Mesodermal cell (in vitro differentiated cells): ENCODE measurements around the gene EPHB6.

Source experiments
- H3K27ac ChIP-seq: 2 replicates; pipeline ENCODE4 v1.7.0; 2013; ENCODE audit warnings: mild to moderate bottlenecking, low read depth, low read length, moderate library complexity; ENCODE audit not compliant: severe bottlenecking
- H3K36me3 ChIP-seq: 2 replicates; pipeline ENCODE4 v1.7.1; 2013; ENCODE audit warnings: mild to moderate bottlenecking, low read length, moderate library complexity; ENCODE audit not compliant: control insufficient read depth, insufficient read depth
- H3K4me1 ChIP-seq: one replicate; pipeline ENCODE4 v1.7.1; 2013; ENCODE audit warnings: mild to moderate bottlenecking, low read length; ENCODE audit not compliant: insufficient read depth, control insufficient read depth, poor library complexity, severe bottlenecking
- H3K4me3 ChIP-seq: 2 replicates; pipeline ENCODE4 v1.7.0; 2013; ENCODE audit warnings: low read length, control low read depth, mild to moderate bottlenecking; ENCODE audit not compliant: insufficient read depth, poor library complexity, severe bottlenecking; ENCODE audit errors: extremely low read depth
- H3K9me3 ChIP-seq: 2 replicates; pipeline ENCODE4 v1.7.1; 2013; ENCODE audit warnings: mild to moderate bottlenecking, low read length, moderate library complexity; ENCODE audit not compliant: control insufficient read depth
- WGBS, 2 experiments: methylation state at CpG; one replicate each; pipeline ENCODE4 v1.1.5; 2013; ENCODE audit warnings: missing lambda C conversion rate in 2 of 2; ENCODE audit not compliant: insufficient coverage in 2 of 2; 5-methylcytosine and 5-hydroxymethylcytosine counted together

EPHB6 gene

GRCh38 chr7:142882338-142882678 lies 27.4 kb downstream of the EPHB6 start:
- Histone ChIP-seq H3K4me1 (no peaks in the 10 kb centered on the region), H3K4me3 (no peak overlapping the region), H3K27ac (no peak overlapping the region), H3K9me3 (no peaks in the 10 kb centered on the region), H3K36me3 (no peaks in the 10 kb centered on the region)
- WGBS, 2 experiments: 83 to 91% methylated on average over 3 to 4 of the region's 5 CpGs

- Histone ChIP-seq H3K9me3 (no peaks in the 10 kb centered on the region), H3K36me3 (no peaks in the 10 kb centered on the region), H3K4me3 (no peak overlapping the region), H3K4me1 (no peaks in the 10 kb centered on the region), H3K27ac (no peak overlapping the region)
- WGBS, 2 experiments: 94 to 96% methylated on average over 10 of the region's 10 CpGs
Measured at GRCh38 chr7:142883145-142883544, 28.3 kb downstream of the EPHB6 start.

GRCh38 chr7:142883571-142884285 lies 28.9 kb downstream of the EPHB6 start:
- Histone ChIP-seq H3K4me3 (no peak overlapping the region), H3K27ac (no peak overlapping the region), H3K36me3 (no peaks in the 10 kb centered on the region), H3K4me1 (no peaks in the 10 kb centered on the region), H3K9me3 (no peaks in the 10 kb centered on the region)
- WGBS, 2 experiments: 100% methylated on average over 2 to 4 of the region's 7 CpGs

GRCh38 chr7:142884286-142884640 lies 29.4 kb downstream of the EPHB6 start:
- H3K27ac ChIP-seq: no peak overlapping the region
- no peaks in the 10 kb centered on the region for H3K9me3 ChIP-seq
- 91 to 95% methylated on average over 4 of the region's 4 CpGs for WGBS, 2 experiments
- no peaks in the 10 kb centered on the region for H3K4me1 ChIP-seq
- no peaks in the 10 kb centered on the region for H3K36me3 ChIP-seq
- no peak overlapping the region for H3K4me3 ChIP-seq

GRCh38 chr7:142885311-142886230 lies 30.7 kb downstream of the EPHB6 start, which contains the start of gene TRPV6:
Gene TRPV6 (minus strand): TSS chr7:142885745.
- WGBS, 2 experiments: 62 to 72% methylated on average over 9 to 15 of the region's 16 CpGs
- Histone ChIP-seq H3K4me3 (no peak within 1 kb of the TSS), H3K9me3 (no peaks in the 10 kb centered on the region), H3K27ac (no peak within 1 kb of the TSS), H3K36me3 (no peaks in the 10 kb centered on the region), H3K4me1 (no peaks in the 10 kb centered on the region)

GRCh38 chr7:142886866-142887265 lies 32.0 kb downstream of the EPHB6 start:
- H3K36me3 ChIP-seq: no peaks in the 10 kb centered on the region
- no peak overlapping the region for H3K4me3 ChIP-seq
- no peaks in the 10 kb centered on the region for H3K4me1 ChIP-seq
- no peaks in the 10 kb centered on the region for H3K9me3 ChIP-seq
- H3K27ac ChIP-seq: no peak overlapping the region
- WGBS, 2 experiments: 74 to 81% methylated on average over 6 to 7 of the region's 7 CpGs

- Histone ChIP-seq H3K27ac (no peak overlapping the region), H3K4me3 (no peak overlapping the region), H3K36me3 (no peaks in the 10 kb centered on the region), H3K4me1 (no peaks in the 10 kb centered on the region), H3K9me3 (no peaks in the 10 kb centered on the region)
- WGBS, 2 experiments: 85 to 93% methylated on average over 10 of the region's 12 CpGs
Measured at GRCh38 chr7:142887282-142888015, 32.6 kb downstream of the EPHB6 start.

- 81 to 93% methylated on average over 3 of the region's 3 CpGs for WGBS, 2 experiments
Measured at GRCh38 chr7:142889816-142890215, 34.9 kb downstream of the EPHB6 start.

GRCh38 chr7:142890874-142891485 lies 36.1 kb downstream of the EPHB6 start:
- no peaks in the 10 kb centered on the region for H3K4me1 ChIP-seq
- no peaks in the 10 kb centered on the region for H3K36me3 ChIP-seq
- WGBS, 2 experiments: 84 to 93% methylated on average over 11 to 12 of the region's 12 CpGs
- H3K27ac ChIP-seq: no peak overlapping the region
- H3K9me3 ChIP-seq: no peaks in the 10 kb centered on the region
- no peak overlapping the region for H3K4me3 ChIP-seq

More at GRCh38 chr7:142889816-142890215, 34.9 kb downstream of the EPHB6 start:
- Histone ChIP-seq H3K4me3 (no peak overlapping the region), H3K4me1 (no peaks in the 10 kb centered on the region), H3K9me3 (no peaks in the 10 kb centered on the region), H3K27ac (no peak overlapping the region), H3K36me3 (no peaks in the 10 kb centered on the region)

- WGBS, 2 experiments: 80 to 89% methylated on average over 6 to 7 of the region's 10 CpGs
- H3K4me1 ChIP-seq: no peaks in the 10 kb centered on the region
- no peaks in the 10 kb centered on the region for H3K36me3 ChIP-seq
- H3K9me3 ChIP-seq: no peaks in the 10 kb centered on the region
- no peak overlapping the region for H3K27ac ChIP-seq
- H3K4me3 ChIP-seq: no peak overlapping the region
Measured at GRCh38 chr7:142891490-142892082, 36.7 kb downstream of the EPHB6 start.
